KMS-11 (cell line): ENCODE results near the gene WDR77.

Experiments
- H2AFZ ChIP-seq: fragments of 200-600 bp; sonication (generic); 2 replicates; pipeline ENCODE4 v1.6.1; 2016; ENCODE audit warnings: antibody characterized with exemption, mixed run types, low read depth
- H3K27ac ChIP-seq: fragments of 200-600 bp; sonication (generic); 2 replicates; pipeline ENCODE4 v1.6.1; 2016; ENCODE audit warnings: mild to moderate bottlenecking, mixed run types
- H3K27me3 ChIP-seq: fragments of 200-600 bp; sonication (generic); 2 replicates; pipeline ENCODE4 v1.6.1; 2017; ENCODE audit warnings: mild to moderate bottlenecking, low read depth, mixed run types, moderate library complexity; ENCODE audit not compliant: insufficient read depth
- H3K36me3 ChIP-seq: fragments of 200-600 bp; sonication (generic); 2 replicates; pipeline ENCODE4 v1.6.1; 2017; ENCODE audit warnings: mild to moderate bottlenecking, mixed run types; ENCODE audit not compliant: insufficient read depth
- H3K4me1 ChIP-seq: fragments of 200-600 bp; sonication (generic); 2 replicates; pipeline ENCODE4 v1.6.1; 2016; ENCODE audit warnings: mild to moderate bottlenecking, low read depth, mixed run types; ENCODE audit not compliant: poor library complexity, severe bottlenecking
- H3K4me2 ChIP-seq: fragments of 200-600 bp; sonication (generic); 2 replicates; pipeline ENCODE4 v1.7.0; 2016; ENCODE audit warnings: mild to moderate bottlenecking, mixed run types
- H3K4me3 ChIP-seq: fragments of 200-600 bp; sonication (generic); IDR thresholded peaks from 2 replicates; pipeline ENCODE4 v1.6.1; 2017; ENCODE audit warnings: low read depth, low read length, mixed read lengths; ENCODE audit not compliant: insufficient read depth
- H3K79me2 ChIP-seq: fragments of 200-600 bp; sonication (generic); 2 replicates; pipeline ENCODE4 v1.6.1; 2016; ENCODE audit warnings: low read depth, mixed run types; ENCODE audit not compliant: insufficient read depth
- H3K9ac ChIP-seq: fragments of 200-600 bp; sonication (generic); 2 replicates; pipeline ENCODE4 v1.6.1; 2016; ENCODE audit warnings: mild to moderate bottlenecking, mixed run types
- H4K20me1 ChIP-seq: fragments of 200-600 bp; sonication (generic); 2 replicates; pipeline ENCODE4 v1.6.1; 2016; ENCODE audit warnings: mild to moderate bottlenecking, mixed run types; ENCODE audit not compliant: insufficient read depth
- TF ChIP-seq, protein P1 (sequence below): fragments of 200-600 bp; sonication (generic); conservative IDR thresholded peaks from 2 replicates; pipeline ENCODE4 v1.6.1; 2017; ENCODE audit warnings: low read depth, mild to moderate bottlenecking, antibody characterized with exemption, low read length, moderate library complexity, mixed read lengths

Gene WDR77

DNA sequence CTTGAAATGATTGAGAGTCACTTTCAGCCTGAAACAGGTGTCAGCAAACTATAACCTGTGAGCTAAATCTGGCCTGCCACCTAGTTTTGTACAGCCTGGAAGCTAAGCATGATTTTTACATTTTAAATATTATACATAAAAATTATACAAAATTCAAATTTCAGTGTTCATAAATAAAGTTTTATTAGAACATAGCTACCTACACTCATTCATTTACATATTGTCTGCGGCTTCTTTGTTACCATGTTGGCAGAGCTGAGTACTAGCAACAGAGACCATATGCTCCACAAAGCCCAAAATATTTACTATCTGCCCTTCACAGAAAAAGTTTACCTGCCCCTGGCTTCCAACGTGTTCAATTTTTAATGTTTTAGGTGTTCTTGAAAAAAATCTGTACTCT, 16.7 kb upstream of the WDR77 start:
- H3K4me2 ChIP-seq, result no peak overlapping the region
- no peak overlapping the region for H3K4me3 ChIP-seq
- no peak overlapping the region for H2AFZ ChIP-seq
- H3K4me1 ChIP-seq, result no peaks in the 10 kb centered on the region
- H3K36me3 ChIP-seq, result no peaks in the 10 kb centered on the region
- TF ChIP-seq, protein P1, sequence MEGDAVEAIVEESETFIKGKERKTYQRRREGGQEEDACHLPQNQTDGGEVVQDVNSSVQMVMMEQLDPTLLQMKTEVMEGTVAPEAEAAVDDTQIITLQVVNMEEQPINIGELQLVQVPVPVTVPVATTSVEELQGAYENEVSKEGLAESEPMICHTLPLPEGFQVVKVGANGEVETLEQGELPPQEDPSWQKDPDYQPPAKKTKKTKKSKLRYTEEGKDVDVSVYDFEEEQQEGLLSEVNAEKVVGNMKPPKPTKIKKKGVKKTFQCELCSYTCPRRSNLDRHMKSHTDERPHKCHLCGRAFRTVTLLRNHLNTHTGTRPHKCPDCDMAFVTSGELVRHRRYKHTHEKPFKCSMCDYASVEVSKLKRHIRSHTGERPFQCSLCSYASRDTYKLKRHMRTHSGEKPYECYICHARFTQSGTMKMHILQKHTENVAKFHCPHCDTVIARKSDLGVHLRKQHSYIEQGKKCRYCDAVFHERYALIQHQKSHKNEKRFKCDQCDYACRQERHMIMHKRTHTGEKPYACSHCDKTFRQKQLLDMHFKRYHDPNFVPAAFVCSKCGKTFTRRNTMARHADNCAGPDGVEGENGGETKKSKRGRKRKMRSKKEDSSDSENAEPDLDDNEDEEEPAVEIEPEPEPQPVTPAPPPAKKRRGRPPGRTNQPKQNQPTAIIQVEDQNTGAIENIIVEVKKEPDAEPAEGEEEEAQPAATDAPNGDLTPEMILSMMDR, result no peak
- H3K79me2 ChIP-seq, result no peaks in the 10 kb centered on the region
- no peaks in the 10 kb centered on the region for H3K27me3 ChIP-seq
- no peaks in the 10 kb centered on the region for H4K20me1 ChIP-seq
- H3K9ac ChIP-seq, result no peak overlapping the region
- no peak overlapping the region for H3K27ac ChIP-seq

DNA sequence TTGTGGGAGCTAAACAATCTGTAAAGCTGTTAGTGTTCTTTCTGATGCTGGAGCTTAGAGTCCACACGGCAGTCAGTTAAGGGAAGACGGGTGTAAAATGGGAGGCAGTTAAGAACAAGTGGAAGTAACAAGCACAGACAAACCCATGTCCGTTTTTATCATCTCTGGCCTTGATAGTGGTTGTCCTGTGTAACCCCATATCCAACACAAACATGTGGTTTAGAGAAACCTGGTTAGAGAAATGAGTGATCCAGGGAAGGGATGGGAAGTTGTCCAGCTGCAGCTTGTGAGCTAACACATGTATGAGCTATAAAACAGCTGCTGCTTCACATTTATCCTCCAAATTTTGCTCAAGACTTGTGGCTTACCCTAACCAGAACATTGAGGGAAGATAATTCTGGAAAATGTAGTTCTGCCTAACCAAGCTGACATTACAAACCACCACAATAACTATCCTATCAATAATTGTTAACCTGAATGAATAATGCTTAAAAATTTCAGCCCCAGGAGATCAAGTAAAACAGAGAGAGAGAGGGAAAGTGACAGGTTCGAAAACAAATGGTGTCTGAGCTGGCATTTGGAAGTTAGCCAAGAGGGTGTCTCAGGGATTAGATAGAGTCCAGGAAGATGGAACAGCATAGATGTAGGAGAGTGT, 14.1 kb upstream of the WDR77 start:
- Histone ChIP-seq H3K79me2 (no peaks in the 10 kb centered on the region), H3K4me2 (no peak overlapping the region), H3K9ac (no peak overlapping the region), H2AFZ (no peak overlapping the region), H3K36me3 (no peaks in the 10 kb centered on the region), H3K27ac (no peak overlapping the region), H3K4me3 (no peak overlapping the region), H3K27me3 (no peaks in the 10 kb centered on the region), H3K4me1 (no peaks in the 10 kb centered on the region), H4K20me1 (no peaks in the 10 kb centered on the region)
- TF ChIP-seq, protein P1, result no peak

DNA sequence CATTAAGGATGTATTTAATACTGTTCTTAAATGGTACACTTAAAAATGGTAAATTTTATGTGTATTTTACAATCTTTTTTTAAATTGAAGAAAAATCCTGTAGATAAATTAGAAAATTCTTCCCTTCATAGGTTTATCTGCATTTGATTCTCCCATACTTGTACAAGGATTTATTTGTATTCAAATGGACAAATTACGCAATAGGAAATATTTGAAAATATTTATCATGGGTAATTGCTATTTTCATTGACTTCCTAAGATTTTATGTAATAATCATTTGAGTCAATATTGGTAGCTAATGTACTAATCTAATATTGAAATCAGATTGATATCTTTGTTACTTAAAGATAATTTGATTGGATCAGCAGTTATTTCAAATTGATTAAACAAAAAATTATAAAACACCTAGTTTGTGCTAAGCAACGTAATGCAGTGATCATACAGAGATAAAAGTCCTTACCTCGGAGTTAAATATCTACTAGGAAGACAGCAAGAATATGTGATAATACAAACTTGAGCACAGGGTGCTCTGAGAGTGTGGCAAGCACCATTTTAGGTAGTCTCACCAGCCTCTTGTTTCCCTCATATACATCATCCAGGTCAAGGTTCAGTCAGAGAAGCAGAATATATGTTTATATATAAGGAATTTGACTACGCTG, 13.4 kb upstream of the WDR77 start:
- H3K27me3 ChIP-seq, result no peaks in the 10 kb centered on the region
- H4K20me1 ChIP-seq, result no peaks in the 10 kb centered on the region
- no peaks in the 10 kb centered on the region for H3K4me1 ChIP-seq
- H2AFZ ChIP-seq, result no peak overlapping the region
- no peak overlapping the region for H3K4me2 ChIP-seq
- no peak overlapping the region for H3K4me3 ChIP-seq
- H3K27ac ChIP-seq, result no peak overlapping the region
- H3K79me2 ChIP-seq, result no peaks in the 10 kb centered on the region
- TF ChIP-seq, protein P1, result no peak
- no peaks in the 10 kb centered on the region for H3K36me3 ChIP-seq
- no peak overlapping the region for H3K9ac ChIP-seq

DNA sequence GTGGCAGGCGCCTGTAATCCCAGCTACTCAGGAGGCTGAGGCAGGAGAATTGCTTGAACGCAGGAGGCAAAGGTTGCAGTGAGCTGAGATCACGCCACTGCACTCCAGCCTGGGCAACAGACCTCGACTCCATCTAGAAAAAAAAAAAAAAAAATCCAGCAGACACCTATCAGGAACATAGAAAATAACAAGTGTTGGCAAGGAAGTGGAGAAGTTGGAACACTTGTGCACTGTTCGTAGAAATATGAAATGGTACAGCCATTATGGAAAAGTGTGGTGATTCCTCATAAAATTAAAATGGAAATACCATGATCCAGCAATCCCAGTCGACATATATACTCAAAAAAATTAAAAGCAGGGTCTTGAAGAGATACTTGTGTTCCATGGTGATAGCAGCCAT, 12.7 kb upstream of the WDR77 start:
- H2AFZ ChIP-seq, result no peak overlapping the region
- TF ChIP-seq, protein P1, result no peak
- H3K9ac ChIP-seq, result no peak overlapping the region
- H4K20me1 ChIP-seq, result no peaks in the 10 kb centered on the region
- no peaks in the 10 kb centered on the region for H3K79me2 ChIP-seq
- H3K27ac ChIP-seq, result no peak overlapping the region
- no peaks in the 10 kb centered on the region for H3K4me1 ChIP-seq
- H3K27me3 ChIP-seq, result no peaks in the 10 kb centered on the region
- H3K36me3 ChIP-seq, result no peaks in the 10 kb centered on the region
- no peak overlapping the region for H3K4me3 ChIP-seq
- H3K4me2 ChIP-seq, result no peak overlapping the region
